Sigmoid colon (tissue), 7 donors: ENCODE data around the gene C12orf43. TPM values are rescaled to one million over a fixed set of nuclear protein-coding genes. Genes with fewer than 3 reads are reported as not detected.

ENCODE experiments used
- DNase-seq: peaks from one replicate; pipeline ENCODE4 v3.0.0-alpha.2; 2019
- H3K27ac ChIP-seq, 4 donors: fragments of 200-600 bp; sonication (generic); one replicate each; pipeline ENCODE4 v1.5.1; 2016 to 2019; ENCODE audit warnings: mild to moderate bottlenecking in 1 of 4
- H3K27me3 ChIP-seq, 3 donors: fragments of 200-600 bp; sonication (generic); one replicate each; pipeline ENCODE4 v1.5.1; 2019; ENCODE audit warnings: mild to moderate bottlenecking in 1 of 3
- H3K36me3 ChIP-seq, 4 donors: fragments of 200-600 bp; sonication (generic); one replicate each; pipeline ENCODE4 v1.5.1; 2016 to 2019
- H3K4me1 ChIP-seq, 4 donors: fragments of 200-600 bp; sonication (generic); one replicate each; pipeline ENCODE4 v1.5.1; 2017 to 2019
- H3K4me3 ChIP-seq, 4 donors: fragments of 200-600 bp; sonication (generic); one replicate each; pipeline ENCODE4 v1.5.1; 2017 to 2019; ENCODE audit warnings: mild to moderate bottlenecking in 2 of 4, moderate library complexity in 1 of 4
- H3K9me3 ChIP-seq, 4 donors: fragments of 200-600 bp in 3 of 4; sonication (generic) in 3 of 4; one replicate each; pipeline versions ENCODE4 v1.5.1 to v1.6.1; 2013 to 2019
- EP300 ChIP-seq, 4 donors: sonication (generic); formaldehyde crosslinking; IDR thresholded peaks; one replicate each; pipeline ENCODE4 v1.6.1; 2017; ENCODE audit warnings: antibody characterized with exemption in 4 of 4
- POLR2A ChIP-seq, 2 donors: fragments of 450-650 bp; IDR thresholded peaks; one replicate each; pipeline ENCODE4 v1.6.1; 2016; ENCODE audit warnings: antibody characterized with exemption in 2 of 2, mild to moderate bottlenecking in 2 of 2, moderate library complexity in 2 of 2
- POLR2AphosphoS5 ChIP-seq, 4 donors: sonication (generic); formaldehyde crosslinking; IDR thresholded peaks; one replicate each; pipeline ENCODE4 v1.6.1; 2017; ENCODE audit warnings: antibody characterized with exemption in 4 of 4
- WGBS, 2 donors: extraction: QIAGEN DNeasy Blood & Tissue Kit; methylation state at CpG; one replicate each; pipeline ENCODE4 v1.1.7; 2013; 5-methylcytosine and 5-hydroxymethylcytosine counted together
- intact Hi-C: fragments of 100-400 bp; cut with DNase I; formaldehyde crosslinking; loops from one replicate; pipeline ENCODE4 v1.15.1; 2023
- polyA plus RNA-seq, 3 donors: library from polyadenylated mRNA; stranded (reverse); fragments of 200-250 nt; gene quantifications; one replicate each; pipeline ENCODE4 v1.2.3, GENCODE V29; 2013
- total RNA-seq, 4 donors: library from RNA; depleted of rRNA; stranded (reverse); fragments of >200 nt; gene quantifications; one replicate each; pipeline ENCODE4 v1.1.0, GENCODE V29; 2016
- TF ChIP-seq, protein P1 (sequence below), 4 experiments: fragments of 450-650 bp in 3 of 4; fragments of 200-600 bp in 1 of 4; IDR thresholded peaks; one replicate each; pipeline ENCODE4 v1.5.1; 2016 to 2019; ENCODE audit warnings: antibody characterized with exemption in 4 of 4, mild to moderate bottlenecking in 3 of 4, moderate library complexity in 2 of 4
- donor health status: healthy with polysubstance abuse.
- donor health status: Bipolar disorder and iron deficiency.
- donor health status: healthy.

C12orf43 gene
- total and polyA plus RNA-seq, 7 donors = 7.9 to 25.8 (median 12.5) TPM

DNA sequence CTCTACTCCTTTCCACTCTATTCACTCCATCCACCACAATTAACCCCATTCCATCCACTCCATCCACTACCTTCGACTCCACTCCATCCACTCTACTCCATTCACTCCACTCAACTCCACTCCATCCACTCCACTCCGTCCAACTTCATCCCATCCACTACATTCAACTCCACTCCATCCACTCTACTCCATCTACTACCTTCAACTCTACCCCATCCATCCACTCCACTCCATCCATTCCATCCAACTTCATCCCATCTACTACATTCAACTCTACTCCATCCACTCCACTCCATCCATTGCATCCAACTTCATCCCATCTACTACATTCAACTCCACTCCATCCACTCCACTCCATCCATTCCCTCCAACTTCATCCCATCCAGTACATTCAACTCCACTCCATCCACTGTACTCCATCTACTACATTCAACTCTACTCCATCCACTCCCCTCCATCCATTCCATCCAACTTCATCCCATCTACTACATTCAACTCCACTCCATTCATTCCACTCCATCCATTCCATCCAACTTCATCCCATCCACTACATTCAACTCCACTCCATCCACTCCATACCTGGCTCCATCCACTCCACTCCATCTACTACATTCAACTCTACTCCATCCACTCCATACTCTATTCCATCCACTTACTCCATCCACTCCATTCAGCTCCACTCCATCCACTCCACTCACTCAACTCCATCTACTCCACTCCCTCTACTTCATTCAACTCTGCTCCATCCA is 21.5 kb downstream of the C12orf43 start:
- Histone ChIP-seq H3K4me3 (no peak overlapping the region), H3K27me3 (peaks cover 0 to 12% (median 0%) of the 10 kb centered on the region in 3 donors), H3K36me3 (no peaks in the 10 kb centered on the region), H3K4me1 (no peaks in the 10 kb centered on the region), H3K27ac (no peak overlapping the region), H3K9me3 (no peaks in the 10 kb centered on the region)
- WGBS, 2 donors = 90 to 95% methylated on average over 2 of the region's 2 CpGs
- DNase-seq = no peak
- intact Hi-C loops = no loop called here
- no peak for TF ChIP-seq EP300 (IDR thresholded peaks at IDR 0.05)

DNA sequence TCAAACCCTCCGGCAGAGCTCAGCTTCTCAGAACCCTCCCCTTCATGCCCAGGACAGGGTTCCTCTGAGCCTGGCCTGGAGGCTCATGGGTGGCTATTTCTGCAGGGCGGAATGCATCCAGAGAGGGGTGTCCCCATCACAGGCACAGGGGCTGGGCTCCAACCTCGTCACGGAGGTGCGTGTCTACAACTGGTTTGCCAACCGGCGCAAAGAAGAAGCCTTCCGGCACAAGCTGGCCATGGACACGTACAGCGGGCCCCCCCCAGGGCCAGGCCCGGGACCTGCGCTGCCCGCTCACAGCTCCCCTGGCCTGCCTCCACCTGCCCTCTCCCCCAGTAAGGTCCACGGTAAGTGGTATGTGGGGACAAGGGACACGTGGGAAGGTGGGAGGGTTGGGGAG is 22.2 kb downstream of the C12orf43 start:
- no peak for DNase-seq

DNA sequence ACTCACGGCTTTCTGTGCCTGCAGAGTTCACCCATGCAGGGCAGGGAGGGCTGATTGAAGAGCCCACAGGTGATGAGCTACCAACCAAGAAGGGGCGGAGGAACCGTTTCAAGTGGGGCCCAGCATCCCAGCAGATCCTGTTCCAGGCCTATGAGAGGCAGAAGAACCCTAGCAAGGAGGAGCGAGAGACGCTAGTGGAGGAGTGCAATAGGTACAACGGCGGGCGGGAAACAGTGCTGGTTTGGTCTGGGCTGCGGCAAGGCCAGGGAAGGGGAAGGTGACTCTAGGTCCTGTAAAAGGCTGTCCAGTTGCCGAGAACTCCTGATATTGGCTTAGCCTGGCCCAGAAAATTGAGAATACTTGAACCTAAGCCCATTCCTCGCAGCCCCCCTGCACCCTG is 22.8 kb downstream of the C12orf43 start:
- no peaks in the 10 kb centered on the region for H3K36me3 ChIP-seq
- no peak overlapping the region for H3K27ac ChIP-seq
- WGBS, 2 donors = 88 to 95% methylated on average over 11 of the region's 11 CpGs
- peaks cover 0 to under 1% (median 0%) of the 10 kb centered on the region in 3 donors for H3K27me3 ChIP-seq
- H3K4me1 ChIP-seq = no peaks in the 10 kb centered on the region
- DNase-seq = no peak
- intact Hi-C loops = no loop called here
- H3K9me3 ChIP-seq = no peaks in the 10 kb centered on the region
- TF ChIP-seq POLR2AphosphoS5 (IDR thresholded peaks at IDR 0.05) (no peak), EP300 (IDR thresholded peaks at IDR 0.05) (no peak), POLR2A (IDR thresholded peaks at IDR 0.05) (no peak)
- TF ChIP-seq, protein P1, sequence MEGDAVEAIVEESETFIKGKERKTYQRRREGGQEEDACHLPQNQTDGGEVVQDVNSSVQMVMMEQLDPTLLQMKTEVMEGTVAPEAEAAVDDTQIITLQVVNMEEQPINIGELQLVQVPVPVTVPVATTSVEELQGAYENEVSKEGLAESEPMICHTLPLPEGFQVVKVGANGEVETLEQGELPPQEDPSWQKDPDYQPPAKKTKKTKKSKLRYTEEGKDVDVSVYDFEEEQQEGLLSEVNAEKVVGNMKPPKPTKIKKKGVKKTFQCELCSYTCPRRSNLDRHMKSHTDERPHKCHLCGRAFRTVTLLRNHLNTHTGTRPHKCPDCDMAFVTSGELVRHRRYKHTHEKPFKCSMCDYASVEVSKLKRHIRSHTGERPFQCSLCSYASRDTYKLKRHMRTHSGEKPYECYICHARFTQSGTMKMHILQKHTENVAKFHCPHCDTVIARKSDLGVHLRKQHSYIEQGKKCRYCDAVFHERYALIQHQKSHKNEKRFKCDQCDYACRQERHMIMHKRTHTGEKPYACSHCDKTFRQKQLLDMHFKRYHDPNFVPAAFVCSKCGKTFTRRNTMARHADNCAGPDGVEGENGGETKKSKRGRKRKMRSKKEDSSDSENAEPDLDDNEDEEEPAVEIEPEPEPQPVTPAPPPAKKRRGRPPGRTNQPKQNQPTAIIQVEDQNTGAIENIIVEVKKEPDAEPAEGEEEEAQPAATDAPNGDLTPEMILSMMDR (IDR thresholded peaks at IDR 0.05) = no peak
- H3K4me3 ChIP-seq = no peak overlapping the region

More for the DNA sequence above, 22.2 kb downstream of the C12orf43 start:
- no peaks in the 10 kb centered on the region for H3K36me3 ChIP-seq
- H3K4me1 ChIP-seq = no peaks in the 10 kb centered on the region
- peaks cover 0 to 6% (median 0%) of the 10 kb centered on the region in 3 donors for H3K27me3 ChIP-seq
- 92 to 97% methylated on average over 15 of the region's 15 CpGs for WGBS, 2 donors
- no peak for TF ChIP-seq POLR2AphosphoS5 (IDR thresholded peaks at IDR 0.05)
- TF ChIP-seq, protein P1 (IDR thresholded peaks at IDR 0.05) = no peak
- no peak for TF ChIP-seq POLR2A (IDR thresholded peaks at IDR 0.05)
- no peak for TF ChIP-seq EP300 (IDR thresholded peaks at IDR 0.05)
- H3K4me3 ChIP-seq = no peak overlapping the region
- no peak overlapping the region for H3K27ac ChIP-seq
- no peaks in the 10 kb centered on the region for H3K9me3 ChIP-seq
- intact Hi-C loops = no loop called here

DNA sequence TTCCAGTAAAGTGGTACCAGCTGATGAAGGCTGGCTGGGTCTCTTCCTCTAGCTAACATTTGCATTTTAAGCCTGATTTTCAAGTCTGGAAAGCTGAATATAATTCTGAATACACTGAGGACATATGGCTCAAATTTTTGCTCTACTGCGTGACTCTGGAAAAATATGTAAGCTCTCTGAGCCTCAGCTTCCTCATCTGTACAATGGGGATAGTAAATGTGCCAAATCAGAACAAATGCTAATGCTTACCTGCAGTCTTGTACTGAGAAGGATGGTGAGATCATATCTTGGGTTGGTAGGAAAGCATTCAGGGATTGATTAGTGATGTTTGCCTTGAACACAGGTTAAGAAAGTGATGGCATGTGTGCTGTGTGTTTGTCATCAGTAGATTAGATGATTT is 23.3 kb downstream of the C12orf43 start:
- H3K27ac ChIP-seq = no peak overlapping the region
- H3K27me3 ChIP-seq = no peaks in the 10 kb centered on the region
- 94% methylated on average over 1 of the region's 1 CpG for WGBS, 2 donors
- no peaks in the 10 kb centered on the region for H3K36me3 ChIP-seq
- H3K4me3 ChIP-seq = no peak overlapping the region
- no peak for DNase-seq
- no peak for TF ChIP-seq EP300 (IDR thresholded peaks at IDR 0.05)
- no peak for TF ChIP-seq POLR2A (IDR thresholded peaks at IDR 0.05)
- TF ChIP-seq, protein P1 (IDR thresholded peaks at IDR 0.05) = no peak
- no peak for TF ChIP-seq POLR2AphosphoS5 (IDR thresholded peaks at IDR 0.05)
- H3K4me1 ChIP-seq = no peaks in the 10 kb centered on the region
- intact Hi-C loops = no loop called here
- no peaks in the 10 kb centered on the region for H3K9me3 ChIP-seq

DNA sequence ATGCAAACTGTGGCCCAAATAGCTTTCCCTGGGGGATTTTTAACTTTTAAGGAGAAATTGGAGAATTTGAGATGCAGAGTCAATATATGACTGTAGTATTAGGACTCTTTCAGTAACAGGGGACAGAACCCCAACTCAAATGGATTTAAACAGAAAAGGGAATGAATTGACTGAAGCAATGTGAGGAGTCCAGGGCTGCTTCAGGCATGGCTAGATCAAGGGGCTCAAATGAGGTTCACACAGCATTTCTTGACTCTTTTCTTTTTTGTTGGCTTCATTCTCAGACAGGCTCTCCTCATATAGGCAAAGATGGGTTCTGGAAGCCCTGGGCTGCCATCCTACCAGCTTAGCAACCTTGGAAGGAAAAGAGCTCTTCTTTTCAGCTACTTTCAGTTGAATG is 24.3 kb downstream of the C12orf43 start:
- no peak for DNase-seq
- TF ChIP-seq POLR2A (IDR thresholded peaks at IDR 0.05) = no peak
- TF ChIP-seq EP300 (IDR thresholded peaks at IDR 0.05) = no peak
- TF ChIP-seq, protein P1 (IDR thresholded peaks at IDR 0.05) = no peak
- no peak for TF ChIP-seq POLR2AphosphoS5 (IDR thresholded peaks at IDR 0.05)
- no peaks in the 10 kb centered on the region for H3K27me3 ChIP-seq
- no peaks in the 10 kb centered on the region for H3K9me3 ChIP-seq
- intact Hi-C loops = no loop called here
- no peaks in the 10 kb centered on the region for H3K4me1 ChIP-seq
- H3K4me3 ChIP-seq = no peak overlapping the region
- H3K27ac ChIP-seq = no peak overlapping the region
- no peaks in the 10 kb centered on the region for H3K36me3 ChIP-seq
